SH-SY5Y (cell line): ENCODE data around the gene TBC1D16.

ENCODE experiments used
- GATA2 ChIP-seq: IDR thresholded peaks from 2 replicates; pipeline ENCODE4 v1.6.1; 2011; ENCODE audit warnings: mild to moderate bottlenecking, low read depth, low read length
- GATA3 ChIP-seq: IDR thresholded peaks from 2 replicates; pipeline ENCODE4 v1.6.1; 2011; ENCODE audit warnings: low read depth, mild to moderate bottlenecking, low read length, moderate library complexity

TBC1D16 gene

DNA sequence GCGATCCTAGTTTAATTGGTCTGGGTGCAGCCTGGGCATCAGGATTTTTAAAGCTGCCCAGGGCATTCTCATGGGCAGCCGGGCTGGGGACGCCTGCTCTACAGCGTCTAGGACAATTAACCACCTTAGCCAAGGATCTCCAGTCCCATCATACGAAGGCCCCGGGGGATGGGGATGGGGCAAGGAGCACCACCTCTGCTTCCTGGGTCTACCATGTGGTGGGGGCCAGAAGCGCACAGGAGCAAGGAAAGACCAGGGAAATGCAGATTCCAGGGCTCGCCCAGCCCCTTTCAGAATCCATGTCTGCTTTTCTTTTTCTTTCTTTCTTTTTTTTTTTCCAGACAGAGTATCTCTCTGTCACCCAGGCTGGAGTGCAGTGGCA, 29.3 kb downstream of the TBC1D16 start:
- TF ChIP-seq GATA3 (no peak), GATA2 (no peak)

DNA sequence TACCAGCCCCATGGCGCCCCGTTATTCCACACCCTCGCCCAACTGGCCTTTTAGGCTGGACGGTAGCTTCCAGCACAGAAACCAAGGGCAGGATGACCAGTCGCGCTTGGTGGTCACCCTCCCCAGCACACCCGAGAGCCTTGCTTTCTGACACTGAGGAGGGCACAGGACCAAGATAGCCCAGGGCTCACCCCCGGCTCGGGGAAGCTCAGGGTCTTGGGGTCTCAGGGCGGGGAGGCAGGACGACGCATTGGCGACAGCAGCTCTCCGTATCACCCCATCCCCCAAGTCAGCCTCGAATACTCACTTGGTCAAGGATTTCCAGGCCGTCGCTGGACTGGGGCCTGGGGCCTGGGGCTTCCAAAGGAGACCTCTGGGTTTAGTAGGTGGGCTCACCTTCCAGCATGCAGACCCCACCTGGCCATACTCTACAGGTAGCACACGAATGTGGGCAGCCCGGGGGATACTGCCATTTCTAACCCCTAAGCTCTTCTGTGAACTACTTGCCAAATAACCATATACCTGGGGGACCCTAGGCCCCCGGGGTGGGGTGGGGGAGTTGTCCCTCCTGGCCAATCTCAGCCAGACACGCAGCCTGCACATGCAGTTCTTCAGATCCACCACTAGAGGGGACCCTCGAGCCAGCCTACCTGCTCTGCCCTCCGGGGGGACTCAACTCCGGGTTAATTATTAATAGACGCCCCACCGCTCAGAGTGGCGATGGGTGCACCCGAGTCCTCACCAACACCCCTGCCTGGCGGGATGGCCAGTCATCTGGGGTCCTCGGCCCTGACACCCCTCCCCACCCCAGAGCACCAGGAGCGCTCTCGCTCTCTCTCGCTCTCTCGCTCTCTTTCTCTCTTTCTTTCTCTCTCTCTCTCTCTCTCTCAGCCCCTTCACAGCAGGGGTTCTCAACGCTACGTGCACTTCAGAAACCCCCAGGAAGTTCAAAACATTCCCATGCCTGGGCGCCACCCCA, 30.0 kb downstream of the TBC1D16 start:
- TF ChIP-seq GATA2: no peak

DNA sequence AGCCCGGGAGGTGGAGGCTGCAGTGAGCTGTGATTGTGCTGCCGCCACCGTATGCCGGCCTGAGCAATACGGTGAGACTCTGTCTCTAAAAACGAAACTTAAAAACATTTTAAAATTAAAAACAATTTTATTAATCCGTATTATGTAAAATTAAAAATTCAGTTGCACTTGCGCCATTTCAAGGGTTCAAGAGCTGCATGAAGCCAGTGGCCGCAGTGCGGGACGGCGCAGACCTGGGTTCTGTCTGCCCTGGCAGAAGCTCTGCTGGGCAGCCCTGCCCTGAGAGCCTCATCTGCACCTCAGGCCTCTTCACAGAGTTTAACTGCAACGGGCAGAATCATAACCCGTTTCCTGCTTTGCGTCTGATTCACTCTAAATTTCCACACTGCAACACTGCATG, 31.7 kb downstream of the TBC1D16 start:
- TF ChIP-seq GATA2: no peak
- no peak for TF ChIP-seq GATA3

DNA sequence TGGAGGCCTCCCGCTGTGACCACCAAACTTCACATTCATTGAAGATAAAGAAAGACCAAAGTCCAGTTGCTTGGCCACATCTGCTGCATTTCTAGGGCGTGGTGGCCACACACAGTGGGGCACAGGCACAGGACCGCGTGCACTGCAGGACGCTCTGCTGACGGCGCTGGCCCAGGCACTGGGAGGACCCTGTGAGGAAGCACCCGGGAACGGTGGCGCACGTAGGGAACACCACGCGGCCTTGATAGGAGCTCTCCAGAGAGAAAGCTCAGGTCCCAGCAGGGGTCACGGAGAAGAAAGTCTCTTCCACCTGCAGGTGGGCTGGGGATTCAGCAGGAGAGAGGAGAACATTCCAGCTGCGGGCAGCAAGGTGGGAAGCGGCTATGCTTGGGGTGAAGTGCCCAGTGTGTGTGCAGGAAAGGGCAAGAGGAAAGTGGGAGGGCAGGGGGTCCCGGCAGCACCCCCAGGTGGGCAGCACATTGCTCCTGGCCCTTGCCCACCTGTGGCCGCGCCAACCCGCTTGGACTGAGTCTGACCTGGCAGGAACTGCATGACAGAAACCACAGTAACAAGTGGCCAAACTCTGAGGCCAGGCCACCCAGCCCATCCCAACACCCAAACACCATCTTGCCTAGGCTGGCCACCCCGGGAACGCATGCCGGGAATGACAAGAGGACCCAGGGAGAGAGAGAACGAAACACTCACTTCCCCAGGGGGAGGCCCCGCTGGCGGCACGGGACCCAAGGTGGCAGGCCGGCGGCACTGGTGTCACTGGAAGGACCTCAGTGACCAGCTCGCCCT, 32.8 kb downstream of the TBC1D16 start:
- TF ChIP-seq GATA3: no peak
- TF ChIP-seq GATA2: no peak

DNA sequence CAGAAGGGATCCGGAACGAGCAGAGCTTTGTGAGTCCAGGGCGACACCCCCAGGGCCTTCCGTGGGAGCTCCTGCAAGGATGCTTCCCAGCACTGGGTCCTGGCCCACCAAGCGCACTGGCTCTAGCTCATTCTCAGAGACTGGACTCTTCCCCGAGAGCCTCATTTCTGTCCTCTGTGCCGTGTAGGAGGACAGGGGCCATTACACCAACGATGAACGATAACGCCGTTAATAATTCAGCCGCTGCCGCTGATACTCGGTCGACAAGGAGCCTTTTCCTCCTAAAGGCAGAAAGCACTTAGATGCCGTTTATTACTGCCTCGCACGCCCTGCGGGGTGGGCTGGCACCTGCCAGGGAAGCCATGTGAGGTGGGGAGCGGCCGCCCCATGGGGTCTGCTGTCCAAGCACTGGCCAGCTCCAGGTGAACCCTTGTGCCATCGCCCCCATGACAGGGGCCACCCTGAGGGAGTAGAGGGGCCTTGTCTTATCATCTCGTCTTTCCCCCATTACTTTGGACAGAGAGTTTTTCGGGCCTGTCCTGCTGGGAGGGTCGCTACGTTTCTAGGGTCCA, 33.5 kb downstream of the TBC1D16 start:
- no peak for TF ChIP-seq GATA2
- TF ChIP-seq GATA3: no peak

DNA sequence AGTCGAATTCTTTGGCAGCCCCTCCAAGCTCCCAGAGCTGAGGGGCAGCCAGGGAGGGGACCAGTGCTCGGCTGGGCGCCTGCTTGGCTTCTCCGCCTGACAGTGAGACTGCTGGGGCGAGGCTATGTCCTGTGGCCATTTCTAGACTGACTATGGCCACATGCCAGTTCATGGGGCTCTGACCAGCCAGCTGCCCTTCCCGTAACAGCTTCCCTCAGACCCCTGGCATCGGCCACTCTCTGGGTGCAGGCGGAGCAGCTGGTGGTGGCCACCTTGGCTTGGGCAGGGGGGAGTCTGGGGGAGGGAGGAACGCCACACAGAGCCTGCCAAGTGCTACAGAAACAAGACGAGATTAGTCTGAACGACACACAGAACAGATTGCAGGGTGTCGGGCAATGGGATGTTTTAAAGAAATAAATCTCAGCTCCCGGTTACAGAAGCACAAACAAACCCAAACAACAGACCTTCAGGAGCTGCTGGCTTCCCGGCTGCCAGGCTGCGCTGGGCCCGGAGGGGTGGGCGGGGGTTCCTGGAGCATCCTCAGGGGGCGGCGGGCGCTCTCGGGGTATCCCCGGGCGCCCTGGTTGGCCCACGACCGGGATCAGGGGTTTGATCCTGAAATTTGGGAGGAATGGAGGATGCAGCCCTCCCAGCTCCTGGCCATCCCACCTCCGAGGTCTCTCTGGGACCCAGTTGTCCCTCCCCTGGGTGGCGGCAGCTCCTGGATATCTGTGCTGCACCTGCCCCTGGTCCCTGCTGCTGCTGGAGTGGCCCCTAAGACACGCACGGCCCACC, 34.5 kb downstream of the TBC1D16 start:
- no peak for TF ChIP-seq GATA2
- no peak for TF ChIP-seq GATA3

DNA sequence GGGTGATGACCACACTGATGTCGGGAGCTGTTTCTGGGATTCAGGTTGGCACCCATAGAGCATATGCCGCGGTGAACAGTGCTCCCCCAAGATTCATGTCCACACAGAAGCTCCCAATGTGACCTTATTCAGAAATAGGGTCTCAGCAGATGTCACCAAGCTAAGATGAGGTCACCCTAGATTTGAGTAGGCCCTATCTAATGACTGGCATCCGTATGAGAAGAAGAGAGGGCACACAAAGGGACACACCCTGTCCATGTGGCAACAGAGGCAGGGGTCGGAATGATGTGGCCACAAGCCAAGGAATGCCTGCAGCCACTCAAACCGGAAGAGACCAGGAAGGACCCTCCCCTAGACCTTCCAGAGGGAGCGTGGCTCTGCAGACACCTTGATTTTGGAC, 35.5 kb downstream of the TBC1D16 start:
- TF ChIP-seq GATA3 (no peak), GATA2 (no peak)

DNA sequence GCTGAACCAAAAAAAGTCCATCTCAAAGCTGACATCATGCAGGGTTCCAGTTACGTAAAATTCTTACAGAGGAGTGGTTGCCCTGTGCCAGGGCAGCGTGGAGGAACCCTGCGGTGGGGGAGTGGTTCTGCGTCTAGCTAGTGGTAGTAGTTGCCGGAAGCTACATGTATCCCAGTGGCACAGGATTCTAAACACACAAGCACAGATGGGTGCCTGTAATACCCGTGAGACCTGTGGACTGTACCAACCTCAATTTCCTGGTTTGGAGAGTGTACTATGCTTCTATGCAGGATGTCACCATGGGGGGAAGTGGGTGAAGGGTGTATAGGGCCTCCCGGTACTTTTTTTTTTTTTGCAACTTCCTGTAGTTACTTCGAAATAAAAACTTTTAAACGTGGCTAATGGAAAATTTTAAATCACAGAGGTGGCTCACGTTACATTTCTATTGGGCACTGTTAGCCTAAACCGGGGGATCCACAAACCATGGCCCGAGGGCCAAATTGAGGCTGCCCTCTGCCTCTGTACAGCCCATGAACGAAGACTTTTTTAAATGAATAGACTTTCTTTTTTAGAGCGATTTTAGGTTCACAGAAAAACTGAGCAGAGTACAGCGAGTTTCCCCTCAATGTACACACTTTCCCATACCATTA, 38.5 kb downstream of the TBC1D16 start:
- TF ChIP-seq GATA2 (no peak), GATA3 (no peak)

DNA sequence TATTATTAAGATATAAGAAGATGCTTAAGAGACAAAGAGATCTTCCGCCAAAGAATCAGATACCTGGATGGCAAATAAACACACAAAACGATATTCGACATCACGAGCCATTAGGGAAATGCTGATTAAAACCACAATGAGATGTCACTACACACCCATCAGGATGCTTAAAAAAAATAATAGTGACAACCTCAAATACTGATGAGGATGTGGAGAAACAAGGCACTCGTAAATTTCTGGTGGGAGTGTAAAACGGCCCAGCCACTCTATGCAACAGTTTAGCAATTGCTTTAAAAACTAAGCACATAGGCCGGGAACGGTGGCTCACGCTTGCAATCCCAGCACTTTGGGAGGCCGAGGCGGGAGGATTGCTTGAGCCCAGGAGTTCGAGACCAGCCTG, 39.4 kb downstream of the TBC1D16 start:
- TF ChIP-seq GATA3 (no peak), GATA2 (no peak)

DNA sequence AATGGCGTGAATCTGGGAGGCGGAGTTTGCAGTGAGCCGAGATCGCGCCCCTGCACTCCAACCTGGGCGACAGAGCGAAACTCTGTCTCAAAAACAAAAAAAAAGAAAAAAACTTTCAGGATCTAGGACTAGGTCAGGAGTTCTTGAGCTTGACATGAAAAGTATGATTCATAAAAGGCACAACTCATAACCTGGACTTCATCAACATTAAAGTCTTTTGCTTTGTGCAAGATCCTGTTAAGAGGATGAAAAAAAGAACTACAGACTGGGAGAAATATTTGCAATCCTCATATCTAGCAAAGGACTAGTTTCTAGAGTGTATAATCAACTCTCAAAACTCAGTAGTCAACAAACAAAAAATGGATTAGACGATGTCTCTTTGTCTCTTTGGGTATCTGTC, 40.0 kb downstream of the TBC1D16 start:
- TF ChIP-seq GATA2 (no peak), GATA3 (no peak)

DNA sequence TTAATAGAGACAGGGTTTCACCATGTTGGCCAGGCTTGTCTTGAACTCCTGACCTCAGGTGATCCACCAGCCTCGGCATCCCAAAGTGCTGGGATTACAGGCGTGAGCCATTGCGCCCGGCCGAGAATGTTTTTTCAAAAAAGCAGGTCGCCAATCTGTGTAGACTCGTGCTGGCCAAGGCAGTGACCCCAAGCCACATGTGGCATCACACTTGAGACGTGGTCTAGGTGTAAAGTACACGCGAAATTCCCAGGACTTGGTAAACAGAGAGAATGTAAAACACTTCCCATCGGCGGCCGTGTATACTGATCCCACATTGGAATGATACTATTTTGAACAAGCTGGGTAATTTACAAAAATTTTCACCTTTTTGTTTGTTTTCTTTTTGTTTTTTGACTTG, 41.1 kb downstream of the TBC1D16 start:
- no peak for TF ChIP-seq GATA3
- TF ChIP-seq GATA2: no peak

DNA sequence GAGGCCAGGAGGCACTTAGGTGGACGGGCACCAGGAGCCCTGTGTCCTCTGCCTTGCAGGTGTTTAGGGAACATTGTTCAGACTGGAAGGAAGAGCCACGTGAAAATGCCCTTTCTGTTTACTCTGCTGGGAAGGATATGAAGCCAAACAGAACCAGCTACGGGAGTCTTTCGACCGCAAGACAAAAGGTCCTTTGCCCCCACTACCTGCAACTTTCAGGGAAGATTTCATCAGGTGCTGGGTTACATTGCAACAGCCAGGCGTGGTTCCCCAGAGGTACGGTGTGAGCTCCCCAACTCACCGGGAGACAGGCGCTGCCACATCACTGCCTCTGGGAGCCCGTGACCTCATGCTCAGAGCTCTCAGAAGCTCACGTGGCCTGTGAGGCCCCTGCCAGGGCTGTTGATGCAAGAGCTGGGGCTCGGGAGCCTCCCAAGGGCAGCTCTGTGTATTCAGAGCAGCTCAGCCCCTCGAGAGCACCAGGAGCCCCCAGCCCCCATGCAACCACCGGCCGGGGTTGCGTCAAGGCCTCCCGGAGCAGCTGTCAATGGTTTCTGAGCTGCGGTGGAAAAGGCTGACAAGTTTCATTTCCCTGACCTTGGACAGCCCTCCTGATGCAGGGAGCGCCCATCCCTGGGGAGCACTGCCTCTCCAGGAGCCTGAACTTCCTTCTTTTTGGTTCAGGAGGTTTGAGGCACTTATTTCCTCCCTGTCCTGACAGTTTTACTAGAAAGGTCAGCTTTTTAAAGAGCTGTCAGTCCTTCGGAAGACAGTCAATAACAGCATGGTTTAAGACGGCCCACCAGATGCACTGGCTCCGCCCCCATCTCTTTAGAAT, 42.1 kb downstream of the TBC1D16 start:
- no peak for TF ChIP-seq GATA3
